Mesenchymal stem cell (in vitro differentiated cells and primary cell): ENCODE data around the gene USP22.
"Not testable (repeated sequence)": the region's sequence is repeated elsewhere in the genome, so short reads cannot be mapped to it uniquely, and the experiment has no call there.

Source experiments
- DNase-seq: peaks from one replicate; pipeline ENCODE4 v3.0.0-alpha.2; 2013
- H2AFZ ChIP-seq: one replicate; pipeline ENCODE4 v1.6.1; 2013; ENCODE audit warnings: low read depth, mild to moderate bottlenecking, control low read depth, inconsistent platforms, low read length, moderate library complexity
- H2AK5ac ChIP-seq: 2 replicates; pipeline ENCODE4 v1.6.1; 2013; ENCODE audit warnings: low read length, moderate library complexity, mild to moderate bottlenecking, inconsistent platforms; ENCODE audit not compliant: severe bottlenecking
- H2BK120ac ChIP-seq: one replicate; pipeline ENCODE4 v1.6.1; 2013; ENCODE audit warnings: low read depth, mild to moderate bottlenecking, inconsistent platforms, low read length, moderate library complexity
- H2BK12ac ChIP-seq, 2 experiments: one replicate each; pipeline ENCODE4 v1.6.1; 2013; ENCODE audit warnings: inconsistent platforms in 2 of 2, low read length in 2 of 2, mild to moderate bottlenecking in 2 of 2, moderate library complexity in 2 of 2, control low read depth in 1 of 2
- H2BK15ac ChIP-seq: one replicate; pipeline ENCODE4 v1.6.1; 2013; ENCODE audit warnings: mild to moderate bottlenecking, low read depth, inconsistent platforms; ENCODE audit not compliant: poor library complexity, severe bottlenecking
- H2BK5ac ChIP-seq: 2 replicates; pipeline ENCODE4 v1.6.1; 2013; ENCODE audit warnings: low read depth, mild to moderate bottlenecking, low read length, control low read depth, inconsistent platforms; ENCODE audit not compliant: poor library complexity, severe bottlenecking
- H3K14ac ChIP-seq, 2 experiments: one replicate each; pipeline ENCODE4 v1.6.1; 2013; ENCODE audit warnings: inconsistent platforms in 2 of 2, low read length in 2 of 2, control low read depth in 1 of 2, mild to moderate bottlenecking in 1 of 2, moderate library complexity in 1 of 2
- H3K18ac ChIP-seq, 2 experiments: one replicate each; pipeline ENCODE4 v1.6.1; 2013; ENCODE audit warnings: inconsistent platforms in 2 of 2, low read length in 2 of 2, control low read depth in 1 of 2, low read depth in 1 of 2, mild to moderate bottlenecking in 1 of 2
- H3K23ac ChIP-seq, 2 experiments: one replicate each; pipeline ENCODE4 v1.6.1; 2013; ENCODE audit warnings: inconsistent platforms in 2 of 2, low read length in 2 of 2, mild to moderate bottlenecking in 2 of 2, moderate library complexity in 2 of 2, control low read depth in 1 of 2
- H3K27ac ChIP-seq: 2 replicates; pipeline ENCODE4 v1.5.1; 2013; ENCODE audit warnings: mild to moderate bottlenecking, moderate library complexity, low read length, control low read depth, inconsistent platforms; ENCODE audit not compliant: poor library complexity, severe bottlenecking
- H3K27me3 ChIP-seq, 2 experiments: 2 replicates each; pipeline versions ENCODE4 v1.6.1 to v1.7.0; 2013; ENCODE audit warnings: low read length in 2 of 2, mild to moderate bottlenecking in 2 of 2, moderate library complexity in 2 of 2, control low read depth in 1 of 2, inconsistent platforms in 1 of 2; ENCODE audit not compliant: control insufficient read depth in 1 of 2, insufficient read depth in 1 of 2
- H3K36me3 ChIP-seq, 2 experiments: 2 replicates each; pipeline versions ENCODE4 v1.6.1 to v1.7.0; 2013; ENCODE audit warnings: low read length in 2 of 2, control low read depth in 1 of 2, inconsistent platforms in 1 of 2, low read depth in 1 of 2, mild to moderate bottlenecking in 1 of 2; ENCODE audit not compliant: insufficient read depth in 2 of 2, control insufficient read depth in 1 of 2
- H3K4ac ChIP-seq, 2 experiments: one replicate each; pipeline ENCODE4 v1.6.1; 2013; ENCODE audit warnings: inconsistent platforms in 2 of 2, low read length in 2 of 2, mild to moderate bottlenecking in 2 of 2, moderate library complexity in 2 of 2, control low read depth in 1 of 2, low read depth in 1 of 2
- H3K4me1 ChIP-seq: 2 replicates; pipeline ENCODE4 v1.6.1; 2013; ENCODE audit warnings: low read depth, low read length, control low read depth; ENCODE audit not compliant: control insufficient read depth, insufficient read depth
- H3K4me2 ChIP-seq: 2 replicates; pipeline ENCODE4 v1.6.1; 2013; ENCODE audit warnings: low read length, mild to moderate bottlenecking, inconsistent platforms; ENCODE audit not compliant: poor library complexity, severe bottlenecking
- H3K4me3 ChIP-seq, 2 experiments: 2 replicates each; pipeline versions ENCODE4 v1.5.1 to v1.7.0; 2013; ENCODE audit warnings: low read length in 2 of 2, mild to moderate bottlenecking in 2 of 2, control low read depth in 1 of 2, low read depth in 1 of 2; ENCODE audit not compliant: insufficient read depth in 1 of 2
- H3K79me1 ChIP-seq: replicated peaks from 2 replicates; pipeline ENCODE4 v1.6.1; 2013; ENCODE audit warnings: mild to moderate bottlenecking, control low read depth, low read length, inconsistent platforms; ENCODE audit not compliant: poor library complexity, severe bottlenecking
- H3K9ac ChIP-seq: 2 replicates; pipeline ENCODE4 v1.7.0; 2013; ENCODE audit warnings: mild to moderate bottlenecking, low read length, moderate library complexity
- H3K9me3 ChIP-seq: 2 replicates; pipeline ENCODE4 v1.7.0; 2013; ENCODE audit warnings: mild to moderate bottlenecking, low read length; ENCODE audit not compliant: control insufficient read depth
- H4K8ac ChIP-seq: one replicate; pipeline ENCODE4 v1.6.1; 2013; ENCODE audit warnings: inconsistent platforms, mild to moderate bottlenecking, low read length, moderate library complexity
- H4K91ac ChIP-seq: one replicate; pipeline ENCODE4 v1.6.1; 2013; ENCODE audit warnings: mild to moderate bottlenecking, low read length, inconsistent platforms
- WGBS: methylation state at CpG from one replicate; pipeline ENCODE4 v1.1.7; 2013; ENCODE audit warnings: mixed read lengths; 5-methylcytosine and 5-hydroxymethylcytosine counted together

Gene USP22

DNA sequence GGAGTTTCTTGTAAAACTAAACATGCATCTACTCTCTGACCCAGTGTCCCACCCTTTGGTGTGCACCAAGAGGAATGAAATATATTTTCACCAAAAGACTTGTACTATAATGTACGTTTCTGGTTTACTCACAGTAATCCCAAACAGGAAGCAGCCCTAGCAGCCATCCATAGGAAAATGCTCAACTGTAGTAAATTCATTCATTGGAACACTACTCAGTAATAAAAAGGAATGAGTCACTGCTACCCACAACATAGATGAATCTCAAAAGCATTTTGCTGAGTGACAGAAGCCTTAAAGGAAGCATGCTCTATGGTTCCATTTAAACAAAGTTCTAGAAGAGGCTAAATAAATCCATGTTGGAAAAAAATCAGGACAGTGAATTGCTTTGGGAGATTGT, 46.3 kb upstream of the USP22 start:
- Histone ChIP-seq H3K23ac (no peak overlapping the region), H4K8ac (no peak overlapping the region), H3K4me2 (no peak overlapping the region), H3K9me3 (no peaks in the 10 kb centered on the region), H3K18ac (no peak overlapping the region), H2BK120ac (no peak overlapping the region), H3K14ac (no peak overlapping the region), H3K27ac (no peak overlapping the region), H2BK12ac (no peak overlapping the region), H2AK5ac (no peak overlapping the region), H3K4me3 (no peak overlapping the region), H3K9ac (no peak overlapping the region), H3K4me1 (no peaks in the 10 kb centered on the region), H3K27me3 (no peaks in the 10 kb centered on the region), H2BK5ac (no peak overlapping the region), H3K79me1 (no peaks in the 10 kb centered on the region), H2AFZ (no peak overlapping the region), H4K91ac (no peak overlapping the region), H3K4ac (no peak overlapping the region), H3K36me3 (no peaks in the 10 kb centered on the region), H2BK15ac (no peak overlapping the region)
- WGBS: 0% methylated on average over 1 of the region's 1 CpG
- DNase-seq: peak; percentile 68

DNA sequence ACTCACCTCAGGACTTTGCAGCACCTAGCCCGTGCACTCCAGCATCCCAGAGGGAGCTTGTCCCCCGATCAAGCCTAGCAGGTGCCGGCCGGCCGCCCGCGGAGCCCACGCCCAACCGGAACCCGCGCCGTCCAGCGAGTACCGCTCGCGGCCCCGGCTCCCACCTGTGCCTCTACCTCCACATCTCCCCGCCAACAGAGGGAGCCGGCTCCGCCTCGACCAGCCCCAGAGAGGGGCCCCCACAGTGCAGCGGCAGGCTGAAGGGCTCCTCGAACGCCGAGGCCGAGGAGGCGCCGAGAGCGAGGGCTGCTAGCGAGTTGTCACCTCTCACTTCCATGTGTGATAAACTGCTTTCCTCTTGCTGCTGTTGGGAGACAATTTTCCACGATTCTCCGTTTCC, 42.9 kb upstream of the USP22 start:
- no peak overlapping the region for H2BK12ac ChIP-seq
- no peak overlapping the region for H3K4me3 ChIP-seq

DNA sequence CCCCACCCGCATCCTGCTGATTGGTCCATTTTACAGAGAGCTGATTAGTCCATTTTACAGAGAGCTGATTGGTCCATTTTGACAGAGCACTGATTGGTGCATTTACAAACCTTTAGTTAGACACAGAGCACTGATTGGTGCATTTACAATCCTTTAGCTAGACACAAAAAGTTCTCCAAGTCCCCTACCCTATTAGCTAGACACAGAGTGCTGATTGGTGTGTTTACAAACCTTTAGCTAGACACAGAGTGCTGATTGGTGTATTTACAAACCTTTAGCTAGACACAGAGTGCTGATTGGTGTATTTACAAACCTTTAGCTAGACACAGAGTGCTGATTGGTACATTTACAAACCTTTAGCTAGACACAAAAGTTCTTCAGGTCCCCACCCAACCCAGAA, 42.5 kb upstream of the USP22 start:
- not testable (repeated sequence) for H3K4me2 ChIP-seq, H3K14ac ChIP-seq, H3K27me3 ChIP-seq, H3K9ac ChIP-seq, H2BK5ac ChIP-seq, H3K4ac ChIP-seq, H3K79me1 ChIP-seq, H3K18ac ChIP-seq, H2AK5ac ChIP-seq, H4K91ac ChIP-seq, H3K9me3 ChIP-seq, H3K36me3 ChIP-seq, H3K27ac ChIP-seq, H2BK120ac ChIP-seq, H2AFZ ChIP-seq, DNase-seq, H2BK15ac ChIP-seq, H2BK12ac ChIP-seq, H3K4me1 ChIP-seq, H3K23ac ChIP-seq, H3K4me3 ChIP-seq, H4K8ac ChIP-seq
- no CpG with 5 or more reads among the region's 1 CpG for whole genome bisulfite sequencing

More for the DNA sequence above, 42.9 kb upstream of the USP22 start:
- H3K9ac ChIP-seq: no peak overlapping the region
- H2AK5ac ChIP-seq: no peak overlapping the region
- no peaks in the 10 kb centered on the region for H3K4me1 ChIP-seq
- H2BK120ac ChIP-seq: no peak overlapping the region
- 94% methylated on average over 30 of the region's 32 CpGs for WGBS
- peaks cover 0 to 3% of the 10 kb centered on the region in 2 experiments for H3K27me3 ChIP-seq
- no peaks in the 10 kb centered on the region for H3K9me3 ChIP-seq
- H3K79me1 ChIP-seq: no peaks in the 10 kb centered on the region
- no peak overlapping the region for H2AFZ ChIP-seq
- no peaks in the 10 kb centered on the region for H3K36me3 ChIP-seq
- no peak overlapping the region for H4K8ac ChIP-seq
- H4K91ac ChIP-seq: no peak overlapping the region
- H3K27ac ChIP-seq: no peak overlapping the region
- H2BK5ac ChIP-seq: no peak overlapping the region
- H2BK15ac ChIP-seq: no peak overlapping the region
- no peak overlapping the region for H3K4ac ChIP-seq
- no peak overlapping the region for H3K23ac ChIP-seq
- no peak for DNase-seq
- H3K18ac ChIP-seq: no peak overlapping the region
- H3K4me2 ChIP-seq: no peak overlapping the region
- H3K14ac ChIP-seq: no peak overlapping the region

DNA sequence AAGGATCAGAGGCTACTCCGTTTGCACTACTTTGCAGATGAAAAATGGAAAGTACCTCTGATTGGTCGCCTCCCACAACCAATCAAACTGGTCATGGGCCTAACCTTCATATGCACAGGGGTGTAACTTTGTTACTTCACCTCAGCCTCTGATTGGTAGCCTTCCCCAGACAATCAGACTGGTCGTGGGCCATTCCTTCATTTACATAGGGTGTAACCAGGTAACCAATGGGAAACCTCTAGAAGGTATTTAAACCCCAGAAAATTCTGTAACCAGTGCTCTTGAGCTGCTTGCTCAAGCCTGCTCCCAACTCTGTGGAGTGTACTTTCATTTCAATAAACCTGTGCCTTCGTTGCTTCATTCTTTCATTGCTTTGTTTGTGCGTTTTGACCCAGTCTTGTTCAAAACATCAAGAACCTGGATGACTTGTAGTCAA, 39.2 kb upstream of the USP22 start:
- Histone ChIP-seq H2BK12ac (no peak overlapping the region), H3K4me1 (no peaks in the 10 kb centered on the region), H3K9me3 (no peaks in the 10 kb centered on the region), H3K4me3 (no peak overlapping the region), H3K27me3 (peaks cover 12 to 19% of the 10 kb centered on the region in 2 experiments), H3K4ac (no peak overlapping the region), H2BK5ac (no peak overlapping the region), H3K14ac (no peak overlapping the region), H3K18ac (no peak overlapping the region), H3K4me2 (no peak overlapping the region), H2BK120ac (no peak overlapping the region), H2AK5ac (no peak overlapping the region), H3K27ac (no peak overlapping the region), H2AFZ (no peak overlapping the region), H3K36me3 (no peaks in the 10 kb centered on the region), H3K9ac (no peak overlapping the region), H2BK15ac (no peak overlapping the region), H4K91ac (no peak overlapping the region), H4K8ac (no peak overlapping the region), H3K79me1 (no peaks in the 10 kb centered on the region), H3K23ac (no peak overlapping the region)
- 82% methylated on average over 5 of the region's 5 CpGs for WGBS
- no peak for DNase-seq
